ENCODE results near the gene SERPINA12. TPM values are rescaled to one million over a fixed set of nuclear protein-coding genes. Genes with fewer than 3 reads are reported as not detected.
"Not testable (repeated sequence)": the region's sequence is repeated elsewhere in the genome, so short reads cannot be mapped to it uniquely, and the experiment has no call there.

The SERPINA12 gene
- total and polyA plus RNA-seq, 7 donors: not detected

DNA sequence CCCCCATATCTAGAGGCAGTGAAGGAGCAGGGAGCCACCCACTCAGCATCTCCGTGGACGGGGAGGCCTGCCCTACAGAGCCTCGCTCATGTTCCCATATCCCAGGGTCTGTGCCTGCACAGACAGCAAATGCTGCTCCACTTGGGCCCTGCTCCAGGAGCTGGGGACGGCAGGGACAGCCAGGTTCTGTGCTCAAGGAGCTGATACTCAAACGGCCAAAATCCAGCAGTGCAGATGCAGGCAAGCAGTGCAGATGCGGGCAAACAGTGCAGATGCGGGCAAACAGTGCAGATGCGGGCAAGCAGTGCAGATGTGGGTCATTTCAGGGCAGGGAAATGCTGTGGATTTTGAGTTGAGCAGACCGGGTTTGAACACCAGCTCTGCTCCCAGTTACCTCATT, 6.2 kb upstream of the SERPINA12 start:
- Histone ChIP-seq H3K27me3 (ENCODE audit: insufficient read depth in 3 of 3, low read length in 2 of 3) (peaks cover 0 to 3% (median 0%) of the 10 kb centered on the region in 3 donors), H3K4me1 (no peaks in the 10 kb centered on the region), H3K4me3 (no peak overlapping the region), H3K36me3 (ENCODE audit: insufficient read depth in 1 of 2, low read depth in 1 of 2) (no peaks in the 10 kb centered on the region), H3K9me3 (no peaks in the 10 kb centered on the region), H3K27ac (no peak overlapping the region)
- intact Hi-C loops (cut with DNase I): no loop called here
- 68 to 73% (median 71%) methylated on average over 9 of the region's 9 CpGs for WGBS, 3 donors
- DNase-seq: no peak
- ATAC-seq: no peak
- TF ChIP-seq, protein P1, sequence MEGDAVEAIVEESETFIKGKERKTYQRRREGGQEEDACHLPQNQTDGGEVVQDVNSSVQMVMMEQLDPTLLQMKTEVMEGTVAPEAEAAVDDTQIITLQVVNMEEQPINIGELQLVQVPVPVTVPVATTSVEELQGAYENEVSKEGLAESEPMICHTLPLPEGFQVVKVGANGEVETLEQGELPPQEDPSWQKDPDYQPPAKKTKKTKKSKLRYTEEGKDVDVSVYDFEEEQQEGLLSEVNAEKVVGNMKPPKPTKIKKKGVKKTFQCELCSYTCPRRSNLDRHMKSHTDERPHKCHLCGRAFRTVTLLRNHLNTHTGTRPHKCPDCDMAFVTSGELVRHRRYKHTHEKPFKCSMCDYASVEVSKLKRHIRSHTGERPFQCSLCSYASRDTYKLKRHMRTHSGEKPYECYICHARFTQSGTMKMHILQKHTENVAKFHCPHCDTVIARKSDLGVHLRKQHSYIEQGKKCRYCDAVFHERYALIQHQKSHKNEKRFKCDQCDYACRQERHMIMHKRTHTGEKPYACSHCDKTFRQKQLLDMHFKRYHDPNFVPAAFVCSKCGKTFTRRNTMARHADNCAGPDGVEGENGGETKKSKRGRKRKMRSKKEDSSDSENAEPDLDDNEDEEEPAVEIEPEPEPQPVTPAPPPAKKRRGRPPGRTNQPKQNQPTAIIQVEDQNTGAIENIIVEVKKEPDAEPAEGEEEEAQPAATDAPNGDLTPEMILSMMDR (IDR thresholded peaks at IDR 0.05): no peak

DNA sequence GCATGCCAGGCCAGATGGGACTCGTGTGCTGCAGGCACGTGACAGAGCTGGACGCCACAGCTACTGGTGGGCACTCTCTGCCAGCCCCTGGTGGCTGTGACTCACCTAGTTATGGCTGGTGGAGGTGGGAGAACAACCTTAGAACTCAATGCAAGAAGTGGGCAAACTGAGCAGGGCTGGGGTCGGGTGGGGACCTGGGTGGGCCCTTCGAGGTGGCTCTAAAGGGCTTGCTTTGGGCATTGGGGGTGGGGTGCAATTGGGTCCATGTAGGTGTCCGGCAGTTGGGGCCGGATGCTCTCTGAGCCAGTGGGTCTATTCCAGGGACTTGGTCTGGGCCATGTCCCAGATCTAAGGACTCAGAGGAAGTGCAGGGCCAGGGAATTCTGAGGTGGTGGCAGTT, 5.1 kb upstream of the SERPINA12 start:
- H3K27ac ChIP-seq: no peak overlapping the region
- intact Hi-C loops (cut with DNase I): no loop called here
- no peaks in the 10 kb centered on the region for H3K36me3 ChIP-seq (ENCODE audit: insufficient read depth in 1 of 2, low read depth in 1 of 2)
- DNase-seq: no peak
- peaks cover 0 to 3% (median 0%) of the 10 kb centered on the region in 3 donors for H3K27me3 ChIP-seq (ENCODE audit: insufficient read depth in 3 of 3, low read length in 2 of 3)
- no peak for ATAC-seq
- TF ChIP-seq, protein P1 (IDR thresholded peaks at IDR 0.05): no peak
- no peak overlapping the region for H3K4me3 ChIP-seq
- WGBS, 3 donors: 55 to 80% (median 69%) methylated on average over 7 of the region's 7 CpGs
- no peaks in the 10 kb centered on the region for H3K4me1 ChIP-seq
- no peaks in the 10 kb centered on the region for H3K9me3 ChIP-seq

DNA sequence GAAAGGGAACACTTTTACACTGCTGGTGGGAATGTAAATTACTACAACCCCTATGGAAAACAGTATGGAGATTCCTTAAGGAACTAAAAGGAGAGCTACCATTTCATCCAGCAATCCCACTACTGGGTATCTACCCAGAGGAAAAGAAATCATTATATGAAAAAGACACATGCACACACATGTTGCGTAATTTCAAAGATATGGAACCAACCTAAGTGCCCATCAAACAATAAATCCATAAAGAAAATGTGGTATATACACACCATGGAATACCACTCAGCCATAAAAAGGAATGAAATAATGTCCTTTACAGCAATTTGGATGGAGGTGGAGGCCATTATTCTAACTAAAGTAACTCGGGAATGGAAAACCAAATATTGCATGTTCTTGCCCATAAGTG, 1.2 kb upstream of the SERPINA12 start:
- intact Hi-C loops (cut with DNase I); DNase-seq; H3K27me3 ChIP-seq (ENCODE audit: insufficient read depth in 3 of 3, low read length in 2 of 3); ATAC-seq; H3K36me3 ChIP-seq (ENCODE audit: insufficient read depth in 1 of 2, low read depth in 1 of 2); H3K9me3 ChIP-seq; H3K4me1 ChIP-seq; H3K27ac ChIP-seq; H3K4me3 ChIP-seq: not testable (repeated sequence)
- WGBS, 3 donors: 70 to 81% (median 74%) methylated on average over 2 of the region's 2 CpGs

DNA sequence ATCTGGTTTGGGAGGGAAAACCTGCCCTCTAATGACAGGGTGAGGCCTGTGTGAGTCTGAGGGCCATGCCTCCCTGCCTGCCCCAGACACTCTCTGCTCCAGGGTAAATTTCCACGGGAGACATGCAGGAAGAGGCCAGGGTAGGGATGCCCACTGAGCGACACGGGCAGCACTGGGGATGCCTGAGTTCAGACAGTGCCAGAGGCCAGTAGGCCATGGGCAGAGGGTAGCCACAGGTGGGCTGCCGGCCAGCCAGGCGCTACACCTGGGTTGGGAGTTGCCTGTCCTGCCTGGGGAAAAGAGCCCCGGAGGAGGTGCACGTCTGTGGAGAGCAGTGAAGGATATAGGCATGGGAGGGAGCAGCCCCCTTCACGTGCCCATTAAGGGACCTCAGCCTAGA, 3.6 kb downstream of the SERPINA12 start:
- TF ChIP-seq, protein P1 (IDR thresholded peaks at IDR 0.05): no peak
- no peaks in the 10 kb centered on the region for H3K9me3 ChIP-seq
- ATAC-seq: no peak
- H3K36me3 ChIP-seq (ENCODE audit: insufficient read depth in 1 of 2, low read depth in 1 of 2): no peaks in the 10 kb centered on the region
- H3K27ac ChIP-seq: no peak overlapping the region
- no peak overlapping the region for H3K4me3 ChIP-seq
- no peaks in the 10 kb centered on the region for H3K27me3 ChIP-seq (ENCODE audit: insufficient read depth in 3 of 3, low read length in 2 of 3)
- WGBS, 3 donors: 78 to 83% (median 81%) methylated on average over 8 of the region's 8 CpGs
- H3K4me1 ChIP-seq: no peaks in the 10 kb centered on the region
- DNase-seq: no peak
- intact Hi-C loops (cut with DNase I): no loop called here

DNA sequence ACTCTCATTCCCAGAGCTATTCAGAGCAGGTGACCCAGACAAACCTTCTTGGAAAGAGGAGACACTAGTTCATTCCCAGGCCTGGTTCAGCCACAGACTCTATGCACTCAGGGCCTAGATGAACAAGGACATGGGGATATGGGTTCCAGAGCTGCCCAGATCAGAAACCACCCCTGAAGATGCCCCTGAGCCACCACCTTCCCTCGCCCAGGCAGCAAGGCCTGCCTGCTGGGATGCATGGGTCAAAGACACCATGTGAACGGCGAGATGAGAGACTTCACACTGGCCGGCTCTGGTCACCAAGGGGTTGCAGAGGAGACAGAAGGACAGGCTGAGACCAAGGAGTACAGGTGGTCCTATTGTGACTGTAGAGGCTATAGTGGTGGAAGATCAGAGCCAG, 4.1 kb downstream of the SERPINA12 start:
- ATAC-seq (no peak), DNase-seq (no peak)
- H3K36me3 ChIP-seq (ENCODE audit: insufficient read depth in 1 of 2, low read depth in 1 of 2): no peaks in the 10 kb centered on the region
- H3K4me3 ChIP-seq: no peak overlapping the region
- H3K4me1 ChIP-seq: no peaks in the 10 kb centered on the region
- H3K9me3 ChIP-seq: no peaks in the 10 kb centered on the region
- 90 to 93% (median 93%) methylated on average over 4 of the region's 4 CpGs for WGBS, 3 donors
- intact Hi-C loops (cut with DNase I): no loop called here
- TF ChIP-seq, protein P1 (IDR thresholded peaks at IDR 0.05): no peak
- H3K27ac ChIP-seq: no peak overlapping the region
- H3K27me3 ChIP-seq (ENCODE audit: insufficient read depth in 3 of 3, low read length in 2 of 3): no peaks in the 10 kb centered on the region

Data from psoas muscle (tissue), 8 donors.